Activated CD4-positive, alpha-beta T cell treated with anti-CD3 and anti-CD28 coated beads, Interleukin-2, Interleukin-6, amounts not matched to agents 100 ng/mL and 50 ng/mL, durations not matched to agents 16 hours and 8 hours (primary cell): ENCODE results near the gene DHFR.
A peak's percentile ranks its signal among the peaks of the same experiment; 100 is the strongest.
"Not testable (repeated sequence)": the region's sequence is repeated elsewhere in the genome, so short reads cannot be mapped to it uniquely, and the experiment has no call there.

ENCODE experiments used
- DNase-seq: peaks from one replicate; pipeline ENCODE4 v3.0.0-alpha.2; 2020

DHFR gene

DNA sequence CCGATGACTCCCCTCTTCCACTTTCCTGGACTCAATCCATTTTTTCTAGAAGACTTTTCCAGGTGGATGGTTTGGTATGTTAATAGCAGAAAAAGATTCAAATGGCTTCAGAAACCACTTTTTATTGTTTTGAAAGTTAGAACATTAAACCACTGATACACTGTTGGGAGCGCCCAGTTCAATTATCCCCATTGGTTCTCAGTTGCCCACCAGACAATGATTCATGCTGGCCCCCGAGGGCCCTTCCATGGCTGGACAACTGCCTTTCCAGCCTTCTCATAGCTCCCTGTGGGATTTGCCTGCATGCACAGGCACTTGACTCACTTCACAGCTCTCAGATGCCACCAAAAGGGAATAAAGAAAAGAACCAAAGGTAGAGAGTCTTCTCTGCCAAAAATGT is 63.4 kb downstream of the DHFR start:
- DNase-seq, result no peak

DNA sequence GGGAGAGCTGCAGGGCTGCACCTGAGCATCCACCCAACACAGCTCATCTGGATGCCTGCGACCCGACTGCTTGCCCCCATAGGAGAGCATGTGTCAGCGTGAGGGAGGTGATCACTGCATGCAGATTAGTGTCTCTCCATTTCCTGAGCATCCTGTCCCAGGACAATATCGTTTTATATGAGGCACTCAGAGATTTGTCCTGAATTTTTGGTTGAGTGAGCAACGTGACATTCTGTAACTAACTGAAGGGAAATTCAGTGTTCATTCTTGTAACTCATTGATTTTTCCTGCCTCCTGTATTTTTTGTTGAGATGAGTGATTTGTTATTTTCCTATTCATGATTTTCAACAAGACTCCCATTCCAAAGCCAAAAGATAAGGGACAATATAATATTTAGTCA is 64.0 kb downstream of the DHFR start:
- no peak for DNase-seq

DNA sequence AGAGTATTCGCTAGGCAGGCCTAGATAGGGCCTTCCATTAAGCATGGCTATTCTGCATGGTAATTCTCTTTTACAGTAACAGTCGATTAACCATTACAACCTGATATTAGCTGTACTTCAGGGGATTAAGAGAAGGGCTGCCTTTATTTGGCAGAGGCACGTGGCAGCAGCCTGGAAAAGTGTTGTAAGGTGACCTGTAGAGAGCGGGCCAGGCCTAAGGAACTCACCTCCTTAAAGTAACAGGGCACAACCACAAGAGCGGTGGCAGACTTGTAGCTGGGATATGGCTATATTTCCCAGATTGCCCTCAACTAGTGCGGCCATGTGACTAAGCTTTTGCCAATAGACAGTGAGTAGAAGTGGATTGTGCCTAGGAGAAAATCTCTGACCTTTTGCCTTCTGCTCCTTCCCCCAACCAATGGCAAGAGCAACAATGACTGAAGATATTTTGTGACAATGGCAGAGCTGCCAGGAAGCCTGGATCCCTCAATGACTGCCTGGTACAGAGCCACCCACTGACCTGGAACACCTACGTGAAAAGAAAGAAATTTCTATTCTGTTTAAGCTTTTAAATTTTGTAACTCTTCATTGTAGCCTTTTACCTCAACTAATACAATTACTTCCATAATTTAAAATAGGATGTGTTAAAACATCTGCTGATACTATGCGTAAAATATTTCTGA is 65.8 kb downstream of the DHFR start:
- no peak for DNase-seq

DNA sequence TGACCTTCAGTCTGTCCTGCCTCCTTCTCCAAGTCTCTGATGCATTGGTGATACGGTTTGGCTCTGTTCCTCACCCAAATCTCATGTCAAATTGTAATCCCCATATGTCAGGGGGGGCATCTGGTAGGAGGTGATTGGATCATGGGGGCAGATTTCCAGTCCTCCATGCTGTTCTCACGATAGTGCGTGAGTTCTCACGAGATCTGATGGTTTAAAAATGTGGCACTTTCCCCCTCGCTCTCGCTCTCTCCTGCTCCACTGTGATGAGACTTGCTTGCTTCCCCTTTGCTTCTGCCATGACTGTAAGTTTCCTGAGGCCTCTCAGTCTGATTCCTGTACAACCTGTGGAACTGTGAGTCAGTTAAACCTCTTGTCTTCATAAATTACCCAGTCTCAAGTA is 70.0 kb downstream of the DHFR start:
- no peak for DNase-seq

DNA sequence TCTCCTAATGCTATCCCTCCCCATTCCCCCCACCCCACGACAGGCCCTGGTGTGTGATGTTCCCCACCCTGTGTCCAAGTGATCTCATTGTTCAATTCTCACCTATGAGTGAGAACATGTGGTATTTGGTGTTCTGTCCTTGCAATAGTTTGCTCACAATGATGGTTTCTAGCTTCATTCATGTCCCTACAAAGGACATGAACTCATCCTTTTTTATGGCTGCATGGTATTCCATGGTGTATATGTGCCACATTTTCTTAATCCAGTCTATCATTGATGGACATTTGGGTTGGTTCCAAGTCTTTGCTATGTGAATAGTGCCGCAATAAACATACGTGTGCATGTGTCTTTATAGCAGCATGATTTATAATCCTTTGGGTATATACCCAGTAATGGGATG is 74.5 kb downstream of the DHFR start:
- not testable (repeated sequence) for DNase-seq

DNA sequence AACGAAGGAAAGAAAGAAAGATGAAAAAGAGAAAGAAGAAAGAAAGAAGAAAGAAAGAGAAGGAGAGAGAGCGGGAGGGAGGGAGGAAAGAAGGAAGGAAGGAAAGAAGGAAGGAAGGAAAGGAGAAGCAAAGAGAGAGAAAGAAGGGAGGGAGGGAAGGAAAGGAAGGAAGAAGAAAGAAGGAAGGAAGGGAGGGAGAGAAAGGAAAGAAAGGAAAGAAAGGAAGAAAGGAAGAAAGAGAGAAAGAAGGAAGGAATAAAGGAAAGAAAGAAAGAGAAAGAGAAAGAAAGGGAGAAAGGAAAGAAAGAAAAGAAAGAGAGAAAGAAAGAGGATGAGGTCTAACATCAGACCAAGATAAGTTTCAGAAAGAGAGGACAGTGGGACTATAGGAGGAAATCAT is 75.7 kb downstream of the DHFR start:
- no peak for DNase-seq

DNA sequence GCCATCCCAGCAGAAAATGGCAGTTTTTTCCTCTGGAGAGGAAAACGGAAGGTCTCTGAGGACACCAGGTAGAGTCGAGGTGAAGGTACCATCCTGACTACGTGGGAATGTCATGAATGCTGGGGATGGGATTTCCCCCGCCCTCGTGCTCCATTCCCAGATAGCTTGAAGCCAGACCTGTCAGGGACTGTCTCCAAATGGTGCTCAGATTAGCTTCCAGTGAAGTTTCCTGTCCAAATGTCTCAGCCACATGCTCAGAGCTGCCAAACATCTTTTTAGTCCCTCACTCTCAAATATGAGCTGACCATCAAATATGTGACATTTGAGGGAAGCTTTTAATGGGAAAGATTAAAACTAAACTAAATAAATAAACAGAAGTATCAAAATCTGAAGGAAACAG is 77.1 kb downstream of the DHFR start:
- DNase-seq, result no peak

DNA sequence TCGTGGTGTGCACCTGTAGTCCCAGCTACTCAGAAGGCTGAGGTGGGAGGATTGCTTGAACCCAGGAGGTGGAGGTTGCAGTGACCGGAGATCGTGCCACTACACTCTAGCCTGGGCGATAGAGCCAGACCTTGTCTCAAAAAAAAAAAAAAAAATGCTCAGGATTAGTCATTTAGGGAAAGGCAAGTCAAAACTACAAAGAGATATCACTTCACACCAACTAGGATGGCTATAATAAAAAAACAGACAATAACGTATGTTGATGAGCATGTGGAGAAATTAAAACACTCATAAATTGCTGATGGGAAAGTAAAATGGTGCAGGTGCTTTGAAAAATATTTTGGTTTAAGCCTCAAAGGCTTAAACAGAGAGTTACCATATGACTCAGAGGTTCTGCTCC is 78.4 kb downstream of the DHFR start:
- peak; percentile 17 for DNase-seq
